Erythroblast (primary cell): ENCODE measurements around the gene SAV1.

ENCODE experiments used
- GATA1 ChIP-seq: IDR thresholded peaks from 2 replicates; pipeline ENCODE4 v1.6.1; 2011; ENCODE audit warnings: low read depth, mild to moderate bottlenecking, control low read depth, low read length, moderate library complexity
- POLR2A ChIP-seq: IDR thresholded peaks from 2 replicates; pipeline ENCODE4 v1.6.1; 2011; ENCODE audit warnings: mild to moderate bottlenecking, low read length

DNA sequence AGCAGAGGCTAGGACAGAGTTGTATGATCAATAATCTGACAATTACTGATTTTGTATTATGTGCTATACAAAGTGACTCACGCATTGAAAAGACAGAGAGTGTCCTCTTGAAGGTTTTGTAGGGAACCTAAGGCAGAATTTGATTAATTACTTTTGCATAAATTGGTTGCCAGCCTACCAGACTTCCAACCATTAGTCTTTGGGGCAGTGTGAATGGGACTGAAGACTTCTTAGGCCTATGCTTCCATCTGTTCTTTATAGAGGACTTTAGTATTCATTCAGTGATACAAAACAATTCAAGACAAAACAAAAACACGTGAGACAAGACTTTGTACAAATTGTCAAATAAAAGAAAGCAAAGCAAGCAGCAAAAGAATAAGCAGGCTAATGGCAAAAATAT lies 61.6 kb downstream of the SAV1 start:
- no peak for TF ChIP-seq POLR2A
- TF ChIP-seq GATA1 = no peak
